ENCODE measurements around the gene KRT39.

GRCh38 chr17:40926341-40926740, 40.4 kb downstream of the KRT39 start:
- TF ChIP-seq CTCF (IDR thresholded peaks at IDR 0.05) (no peak), POLR2AphosphoS5 (IDR thresholded peaks at IDR 0.05) (no peak), POLR2A (IDR thresholded peaks at IDR 0.05) (no peak)
